H9 (cell line): Measurements from ENCODE around the gene NSUN3. TPM values are rescaled to one million over a fixed set of nuclear protein-coding genes. Genes with fewer than 3 reads are reported as not detected.

ENCODE experiments used
- DNase-seq: peaks from one replicate; pipeline ENCODE4 v3.0.0-alpha.2; 2017
- H2AFZ ChIP-seq: one replicate; pipeline ENCODE4 v1.6.1; 2013; ENCODE audit warnings: mild to moderate bottlenecking, low read length, control low read depth, moderate library complexity
- H2AK5ac ChIP-seq: 2 replicates; pipeline ENCODE4 v1.6.1; 2013; ENCODE audit warnings: low read length, control low read depth, mixed read lengths; ENCODE audit not compliant: insufficient read length
- H2BK120ac ChIP-seq: one replicate; pipeline ENCODE4 v1.6.1; 2013; ENCODE audit warnings: low read depth, mild to moderate bottlenecking, low read length, control low read depth, inconsistent platforms; ENCODE audit not compliant: poor library complexity, severe bottlenecking
- H2BK12ac ChIP-seq: 2 replicates; pipeline ENCODE4 v1.6.1; 2013; ENCODE audit warnings: low read length, control low read depth, mixed read lengths, low read depth; ENCODE audit not compliant: insufficient read length
- H2BK15ac ChIP-seq: 2 replicates; pipeline ENCODE4 v1.6.1; 2013; ENCODE audit warnings: low read depth, low read length, control low read depth
- H2BK20ac ChIP-seq: one replicate; pipeline ENCODE4 v1.6.1; 2013; ENCODE audit warnings: low read depth, mild to moderate bottlenecking, low read length, control low read depth, inconsistent platforms; ENCODE audit not compliant: poor library complexity, severe bottlenecking
- H2BK5ac ChIP-seq: 2 replicates; pipeline ENCODE4 v1.6.1; 2013; ENCODE audit warnings: low read length, control low read depth, mixed read lengths; ENCODE audit not compliant: insufficient read length
- H3K14ac ChIP-seq: 2 replicates; pipeline ENCODE4 v1.6.1; 2013; ENCODE audit warnings: low read length, control low read depth; ENCODE audit not compliant: insufficient read depth
- H3K18ac ChIP-seq: 2 replicates; pipeline ENCODE4 v1.6.1; 2013; ENCODE audit warnings: low read depth, mild to moderate bottlenecking, mixed read lengths, low read length, control low read depth; ENCODE audit not compliant: insufficient read length
- H3K23ac ChIP-seq: 2 replicates; pipeline ENCODE4 v1.6.1; 2013; ENCODE audit warnings: low read length, control low read depth, mixed read lengths, low read depth; ENCODE audit not compliant: insufficient read length
- H3K23me2 ChIP-seq: 2 replicates; pipeline ENCODE4 v1.6.1; 2013; ENCODE audit warnings: low read depth, mild to moderate bottlenecking, mixed read lengths, low read length, control low read depth; ENCODE audit not compliant: insufficient read length, poor library complexity, severe bottlenecking
- H3K27ac ChIP-seq: 2 replicates; pipeline ENCODE4 v1.5.1; 2013; ENCODE audit warnings: low read length, control low read depth, mixed read lengths, low read depth; ENCODE audit not compliant: insufficient read length
- H3K27me3 ChIP-seq: 2 replicates; pipeline ENCODE4 v1.6.1; 2013; ENCODE audit warnings: low read length, control low read depth, inconsistent platforms; ENCODE audit not compliant: insufficient read depth
- H3K4ac ChIP-seq: 2 replicates; pipeline ENCODE4 v1.6.1; 2013; ENCODE audit warnings: low read depth, mild to moderate bottlenecking, control low read depth, inconsistent platforms, low read length, moderate library complexity
- H3K4me1 ChIP-seq: 2 replicates; pipeline ENCODE4 v1.6.1; 2013; ENCODE audit warnings: low read length, control low read depth, inconsistent platforms; ENCODE audit not compliant: insufficient read depth
- H3K4me2 ChIP-seq: 2 replicates; pipeline ENCODE4 v1.6.1; 2013; ENCODE audit warnings: low read length, control low read depth, mixed read lengths; ENCODE audit not compliant: insufficient read length, insufficient read depth
- H3K56ac ChIP-seq: 2 replicates; pipeline ENCODE4 v1.6.1; 2013; ENCODE audit warnings: low read depth, mild to moderate bottlenecking, mixed read lengths, low read length, control low read depth; ENCODE audit not compliant: insufficient read length
- H3K79me1 ChIP-seq: 2 replicates; pipeline ENCODE4 v1.6.1; 2013; ENCODE audit warnings: low read depth, mild to moderate bottlenecking, moderate library complexity, low read length, control low read depth, inconsistent platforms; ENCODE audit not compliant: insufficient read depth, poor library complexity, severe bottlenecking
- H3K79me2 ChIP-seq: 2 replicates; pipeline ENCODE4 v1.6.1; 2013; ENCODE audit warnings: low read length, control low read depth, inconsistent platforms; ENCODE audit not compliant: insufficient read depth
- H3K9ac ChIP-seq: 2 replicates; pipeline ENCODE4 v1.6.1; 2013; ENCODE audit warnings: low read length, control low read depth, mixed read lengths; ENCODE audit not compliant: insufficient read length; ENCODE audit errors: extremely low read depth
- H3K9me3 ChIP-seq: one replicate; pipeline ENCODE4 v1.6.1; 2013; ENCODE audit warnings: low read depth, low read length, inconsistent platforms; ENCODE audit not compliant: control insufficient read depth
- H3T11ph ChIP-seq: one replicate; pipeline ENCODE4 v1.6.1; 2013; ENCODE audit warnings: mild to moderate bottlenecking, low read length, control low read depth, inconsistent platforms
- H4K20me1 ChIP-seq: one replicate; pipeline ENCODE4 v1.6.1; 2013; ENCODE audit not compliant: control insufficient read depth, insufficient read length, insufficient read depth
- H4K5ac ChIP-seq: 2 replicates; pipeline ENCODE4 v1.6.1; 2013; ENCODE audit warnings: low read depth, mild to moderate bottlenecking, mixed read lengths, low read length, control low read depth; ENCODE audit not compliant: insufficient read length
- H4K8ac ChIP-seq: replicated peaks from 2 replicates; pipeline ENCODE4 v1.6.1; 2013; ENCODE audit warnings: low read length, control low read depth, mixed read lengths, low read depth; ENCODE audit not compliant: insufficient read length
- H4K91ac ChIP-seq: 2 replicates; pipeline ENCODE4 v1.6.1; 2013; ENCODE audit warnings: low read depth, mild to moderate bottlenecking, moderate library complexity, mixed read lengths, low read length, control low read depth; ENCODE audit not compliant: insufficient read length
- H3K27ac Mint-ChIP-seq, 3 experiments: 2 replicates in 2 of 3; 3 replicates in 1 of 3; pipeline ENCODE4 v1.8.0; 2020 to 2021; ENCODE audit warnings: mixed read lengths in 3 of 3, mild to moderate bottlenecking in 1 of 3, moderate library complexity in 1 of 3
- H3K27me3 Mint-ChIP-seq: 2 replicates; pipeline ENCODE4 v1.8.0; 2021; ENCODE audit warnings: low read depth, mild to moderate bottlenecking, moderate library complexity, mixed read lengths
- H3K36me3 Mint-ChIP-seq, 3 experiments: 2 replicates in 2 of 3; 3 replicates in 1 of 3; pipeline ENCODE4 v1.8.0; 2020 to 2021; ENCODE audit warnings: low read depth in 3 of 3, mixed read lengths in 3 of 3; ENCODE audit not compliant: insufficient read depth in 1 of 3
- H3K4me1 Mint-ChIP-seq, 2 experiments: 2 replicates each; pipeline ENCODE4 v1.8.0; 2020; ENCODE audit warnings: mixed read lengths in 2 of 2
- H3K4me3 Mint-ChIP-seq, 2 experiments: 2 replicates in 1 of 2; 3 replicates in 1 of 2; pipeline ENCODE4 v1.8.0; 2020 to 2021; ENCODE audit warnings: mild to moderate bottlenecking in 2 of 2, mixed read lengths in 2 of 2, moderate library complexity in 1 of 2
- H3K9me3 Mint-ChIP-seq, 2 experiments: 2 replicates in 1 of 2; 3 replicates in 1 of 2; pipeline ENCODE4 v1.8.0; 2020; ENCODE audit warnings: mild to moderate bottlenecking in 2 of 2, mixed read lengths in 2 of 2, moderate library complexity in 1 of 2
- CTCF ChIP-seq: fragments of 200-600 bp; sonication (generic); conservative IDR thresholded peaks from 3 replicates; pipeline ENCODE4 v1.8.0; 2021; ENCODE audit warnings: antibody characterized with exemption, mild to moderate bottlenecking
- WGBS: extraction: QIAGEN DNeasy Blood & Tissue Kit; methylation state at CpG from one replicate; pipeline ENCODE4 v1.1.7; 2013; ENCODE audit warnings: missing lambda C conversion rate, low lambda C conversion rate, mixed read lengths; ENCODE audit not compliant: insufficient read length; ENCODE audit errors: extremely low coverage; 5-methylcytosine and 5-hydroxymethylcytosine counted together
- total RNA-seq: library from RNA; stranded (reverse); gene quantifications from 2 replicates; pipeline ENCODE4 v1.2.1, GENCODE V29; 2021

The NSUN3 gene
- total RNA-seq, 1 experiment from 2014 or later, result 7.4 TPM

- no CpG with 5 or more reads among the region's 2 CpGs for WGBS
- Mint-ChIP-seq H3K36me3 (peaks cover 0 to 2% (median under 1%) of the 10 kb centered on the region in 3 experiments; a peak in 3 of 7 replicates), H3K9me3 (no peaks in the 10 kb centered on the region; a peak in 1 of 5 replicates), H3K4me3 (no peak overlapping the region), H3K27me3 (no peaks in the 10 kb centered on the region), H3K27ac (peak overlapping the region in 2 of 3 experiments; percentile 48 to 68; a peak in 4 of 7 replicates), H3K4me1 (peaks cover 26 to 31% of the 10 kb centered on the region in 2 experiments)
- Histone ChIP-seq H3T11ph (no peak overlapping the region), H2BK5ac (no peak overlapping the region), H3K27ac (no peak overlapping the region), H2AK5ac (no peak overlapping the region), H4K91ac (no peak overlapping the region), H3K79me2 (no peaks in the 10 kb centered on the region; the same call in 1 of the 2 replicates), H3K9me3 (no peaks in the 10 kb centered on the region), H3K14ac (no peak overlapping the region), H3K9ac (no peak overlapping the region), H2AFZ (no peak overlapping the region), H3K79me1 (no peaks in the 10 kb centered on the region), H3K4me2 (no peak overlapping the region), H3K4ac (no peak overlapping the region), H3K18ac (no peak overlapping the region), H3K23ac (no peak overlapping the region), H3K4me1 (no peaks in the 10 kb centered on the region), H2BK15ac (no peak overlapping the region), H2BK12ac (no peak overlapping the region), H3K56ac (no peak overlapping the region), H3K23me2 (no peaks in the 10 kb centered on the region), H2BK20ac (no peak overlapping the region), H2BK120ac (no peak overlapping the region), H4K5ac (no peak overlapping the region), H4K8ac (no peak overlapping the region), H3K27me3 (no peaks in the 10 kb centered on the region), H4K20me1 (no peaks in the 10 kb centered on the region)
- no peak for TF ChIP-seq CTCF
- no peak for DNase-seq
Measured at GRCh38 chr3:94121161-94121560, 58.3 kb downstream of the NSUN3 start.
